Renal pelvis (tissue), 4 donors: ENCODE results near the gene OR2C1. TPM values are rescaled to one million over a fixed set of nuclear protein-coding genes. Genes with fewer than 3 reads are reported as not detected.

Source experiments
- DNase-seq: peaks from one replicate; pipeline ENCODE4 v3.0.0-alpha.2; 2013
- polyA plus RNA-seq, 3 donors: library from polyadenylated mRNA; unstranded; fragments of 120-200 nt; gene quantifications; one replicate each; pipeline ENCODE4 v1.2.1, GENCODE V29; 2013; ENCODE audit not compliant: insufficient read length in 3 of 3

The OR2C1 gene
- polyA plus RNA-seq, 3 donors = 0.53 to 1.1 (median 0.73) TPM

GRCh38 chr16:3389663-3390338 lies 34.1 kb downstream of the OR2C1 start:
- DNase-seq = no peak

GRCh38 chr16:3400446-3400778 lies 44.7 kb downstream of the OR2C1 start:
- no peak for DNase-seq

GRCh38 chr16:3400779-3401688 lies 45.3 kb downstream of the OR2C1 start, which contains the start of the genes ZNF174 and ZSCAN32:
TSS of gene ZNF174 (plus strand) at chr16:3401215. CDS start at chr16:3402005, 790 bp downstream.
TSS of gene ZSCAN32 (minus strand) at chr16:3401004. CDS start at chr16:3397557, 3,447 bp downstream.
- DNase-seq = peak; percentile 99

- peak; percentile 1 for DNase-seq
Measured at GRCh38 chr16:3401719-3402397, 46.2 kb downstream of the OR2C1 start.

Other genes with a start within 250 kb of the OR2C1 start
- gene ZNF205, start 243.3 kb upstream of the OR2C1 start, polyA plus RNA-seq = 10 to 100 TPM; 16.2 to 20.3 (median 20.2) TPM
- gene ZNF213, start 220.9 kb upstream of the OR2C1 start, polyA plus RNA-seq = 10 to 100 TPM; 14.1 to 18.2 (median 16.2) TPM
- gene OR1F1, start 167.7 kb upstream of the OR2C1 start, polyA plus RNA-seq = not detected
- gene ZNF200, start 120.7 kb upstream of the OR2C1 start, polyA plus RNA-seq = 10 to 100 TPM; 11.5 to 15.0 (median 13.4) TPM
- under 1 TPM; 0.20 to 0.38 (median 0.33) TPM for gene MEFV, start 99.3 kb upstream of the OR2C1 start, polyA plus RNA-seq
- 10 to 100 TPM; 49.3 to 51.4 (median 49.4) TPM for gene ZNF263, start 72.4 kb upstream of the OR2C1 start, polyA plus RNA-seq
- gene TIGD7, start 50.5 kb upstream of the OR2C1 start, polyA plus RNA-seq = 10 to 100 TPM; 10.5 to 15.9 (median 12.2) TPM
- gene ZNF75A, start 50.4 kb upstream of the OR2C1 start, polyA plus RNA-seq = 10 to 100 TPM; 44.1 to 65.2 (median 61.7) TPM
- 10 to 100 TPM; 15.0 to 20.5 (median 17.8) TPM for gene ZSCAN32, start 45.1 kb downstream of the OR2C1 start, polyA plus RNA-seq
- 10 to 100 TPM; 14.6 to 17.6 (median 15.7) TPM for gene ZNF174, start 45.3 kb downstream of the OR2C1 start, polyA plus RNA-seq
- 1 to 10 TPM; 3.4 to 4.1 (median 3.9) TPM for gene ZNF597, start 87.6 kb downstream of the OR2C1 start, polyA plus RNA-seq
- 10 to 100 TPM; 65.2 to 76.2 (median 68.1) TPM for gene NAA60, start 87.8 kb downstream of the OR2C1 start, polyA plus RNA-seq
- not detected for gene C16orf90, start 139.6 kb downstream of the OR2C1 start, polyA plus RNA-seq
- 10 to 100 TPM; 51.2 to 61.1 (median 55.6) TPM for gene CLUAP1, start 145.1 kb downstream of the OR2C1 start, polyA plus RNA-seq
- gene NLRC3, start 221.5 kb downstream of the OR2C1 start, polyA plus RNA-seq = 1 to 10 TPM; 1.2 to 2.5 (median 2.4) TPM